Neuron (in vitro differentiated cells): ENCODE results near the gene RAB36.

Source experiments
- H2AFZ ChIP-seq: one replicate; pipeline ENCODE4 v1.6.1; 2013; ENCODE audit warnings: low read depth, mild to moderate bottlenecking, inconsistent platforms, low read length, moderate library complexity
- H3K27me3 ChIP-seq: one replicate; pipeline ENCODE4 v1.6.1; 2013; ENCODE audit warnings: low read length; ENCODE audit not compliant: insufficient read depth
- H3K36me3 ChIP-seq: one replicate; pipeline ENCODE4 v1.6.1; 2013; ENCODE audit warnings: low read length; ENCODE audit not compliant: insufficient read depth
- H3K4me1 ChIP-seq: one replicate; pipeline ENCODE4 v1.6.1; 2013; ENCODE audit warnings: low read length; ENCODE audit not compliant: insufficient read depth
- H3K4me3 ChIP-seq: 2 replicates; pipeline ENCODE4 v1.5.1; 2013; ENCODE audit warnings: mild to moderate bottlenecking, low read length, moderate library complexity
- H3K9me3 ChIP-seq: one replicate; pipeline ENCODE4 v1.6.1; 2013; ENCODE audit warnings: low read length

Gene RAB36

GRCh38 chr22:23104187-23104971 lies 40.9 kb upstream of the RAB36 start:
- Histone ChIP-seq H2AFZ (no peak overlapping the region), H3K4me1 (no peaks in the 10 kb centered on the region), H3K9me3 (no peaks in the 10 kb centered on the region), H3K4me3 (no peak overlapping the region), H3K36me3 (peaks cover 2% of the 10 kb centered on the region), H3K27me3 (no peaks in the 10 kb centered on the region)

GRCh38 chr22:23105304-23105703 lies 40.0 kb upstream of the RAB36 start:
- H3K9me3 ChIP-seq = no peaks in the 10 kb centered on the region
- no peaks in the 10 kb centered on the region for H3K36me3 ChIP-seq
- H2AFZ ChIP-seq = no peak overlapping the region
- no peak overlapping the region for H3K4me3 ChIP-seq
- peaks cover 1% of the 10 kb centered on the region for H3K4me1 ChIP-seq
- no peaks in the 10 kb centered on the region for H3K27me3 ChIP-seq

GRCh38 chr22:23105919-23106318 lies 39.4 kb upstream of the RAB36 start:
- Histone ChIP-seq H3K4me3 (no peak overlapping the region), H3K4me1 (peaks cover 6% of the 10 kb centered on the region), H3K36me3 (no peaks in the 10 kb centered on the region), H3K9me3 (no peaks in the 10 kb centered on the region), H2AFZ (no peak overlapping the region), H3K27me3 (no peaks in the 10 kb centered on the region)

GRCh38 chr22:23106344-23106743 lies 38.9 kb upstream of the RAB36 start:
- no peak overlapping the region for H3K4me3 ChIP-seq
- no peaks in the 10 kb centered on the region for H3K9me3 ChIP-seq
- no peaks in the 10 kb centered on the region for H3K36me3 ChIP-seq
- no peak overlapping the region for H2AFZ ChIP-seq
- peaks cover 6% of the 10 kb centered on the region for H3K4me1 ChIP-seq
- H3K27me3 ChIP-seq = no peaks in the 10 kb centered on the region

- no peak overlapping the region for H3K4me3 ChIP-seq
- H2AFZ ChIP-seq = no peak overlapping the region
- H3K27me3 ChIP-seq = no peaks in the 10 kb centered on the region
- no peaks in the 10 kb centered on the region for H3K36me3 ChIP-seq
- no peaks in the 10 kb centered on the region for H3K9me3 ChIP-seq
- peaks cover 6% of the 10 kb centered on the region for H3K4me1 ChIP-seq
These were observed 38.3 kb upstream of the RAB36 start for GRCh38 chr22:23106906-23107367.

GRCh38 chr22:23107487-23108248 lies 37.6 kb upstream of the RAB36 start:
- no peaks in the 10 kb centered on the region for H3K9me3 ChIP-seq
- no peak overlapping the region for H2AFZ ChIP-seq
- peaks cover 6% of the 10 kb centered on the region for H3K4me1 ChIP-seq
- no peaks in the 10 kb centered on the region for H3K27me3 ChIP-seq
- H3K4me3 ChIP-seq = no peak overlapping the region
- H3K36me3 ChIP-seq = no peaks in the 10 kb centered on the region

GRCh38 chr22:23108249-23109078 lies 36.8 kb upstream of the RAB36 start:
- no peaks in the 10 kb centered on the region for H3K9me3 ChIP-seq
- H2AFZ ChIP-seq = no peak overlapping the region
- no peaks in the 10 kb centered on the region for H3K27me3 ChIP-seq
- H3K4me3 ChIP-seq = no peak overlapping the region
- H3K36me3 ChIP-seq = peaks cover 6% of the 10 kb centered on the region
- H3K4me1 ChIP-seq = peaks cover 6% of the 10 kb centered on the region

- Histone ChIP-seq H3K4me1 (peaks cover 6% of the 10 kb centered on the region), H2AFZ (no peak overlapping the region), H3K36me3 (peaks cover 6% of the 10 kb centered on the region), H3K4me3 (no peak overlapping the region), H3K27me3 (no peaks in the 10 kb centered on the region), H3K9me3 (no peaks in the 10 kb centered on the region)
These were observed 36.3 kb upstream of the RAB36 start for GRCh38 chr22:23109079-23109347.

GRCh38 chr22:23109441-23109978 lies 35.8 kb upstream of the RAB36 start:
- Histone ChIP-seq H3K36me3 (peaks cover 6% of the 10 kb centered on the region), H3K4me1 (peaks cover 6% of the 10 kb centered on the region), H2AFZ (no peak overlapping the region), H3K9me3 (no peaks in the 10 kb centered on the region), H3K27me3 (no peaks in the 10 kb centered on the region), H3K4me3 (no peak overlapping the region)

- Histone ChIP-seq H3K27me3 (no peaks in the 10 kb centered on the region), H3K36me3 (peaks cover 6% of the 10 kb centered on the region), H3K4me3 (no peak overlapping the region), H2AFZ (no peak overlapping the region), H3K9me3 (no peaks in the 10 kb centered on the region), H3K4me1 (peaks cover 6% of the 10 kb centered on the region)
These were observed 34.9 kb upstream of the RAB36 start for GRCh38 chr22:23110190-23110921.

- Histone ChIP-seq H3K4me1 (peaks cover 6% of the 10 kb centered on the region), H3K36me3 (peaks cover 6% of the 10 kb centered on the region), H3K27me3 (no peaks in the 10 kb centered on the region), H2AFZ (no peak overlapping the region), H3K4me3 (no peak overlapping the region), H3K9me3 (no peaks in the 10 kb centered on the region)
These were observed 34.3 kb upstream of the RAB36 start for GRCh38 chr22:23110922-23111527.

- peaks cover 6% of the 10 kb centered on the region for H3K4me1 ChIP-seq
- H2AFZ ChIP-seq = no peak overlapping the region
- no peaks in the 10 kb centered on the region for H3K27me3 ChIP-seq
- peaks cover 6% of the 10 kb centered on the region for H3K36me3 ChIP-seq
- H3K9me3 ChIP-seq = no peaks in the 10 kb centered on the region
- no peak overlapping the region for H3K4me3 ChIP-seq
These were observed 32.7 kb upstream of the RAB36 start for GRCh38 chr22:23112472-23113012.
